ENCODE data around the gene HADHB. TPM values are rescaled to one million over a fixed set of nuclear protein-coding genes. Genes with fewer than 3 reads are reported as not detected.

The HADHB gene
- total and polyA plus RNA-seq, 2 of the 13 experiments (the other 11 are each of a cell fraction or from before 2014, with no cell fraction given), result 112 to 238 TPM

- TF ChIP-seq ZNF766 (CRISPR knock-in tag; IDR thresholded peaks at IDR 0.05; ENCODE audit: borderline replicate concordance), result no peak
- TF ChIP-seq ZNF83 (CRISPR knock-in tag; IDR thresholded peaks at IDR 0.05; ENCODE audit: borderline replicate concordance), result no peak
- TF ChIP-seq ZNF772 (CRISPR knock-in tag; IDR thresholded peaks at IDR 0.05), result no peak
- peak; percentile 9; the same call in 1 of the 2 replicates for TF ChIP-seq ZMYM3 (CRISPR knock-in tag; IDR thresholded peaks at IDR 0.05)
- no peak for TF ChIP-seq ZNF138 (CRISPR knock-in tag; IDR thresholded peaks at IDR 0.05; ENCODE audit: low read depth)
- TF ChIP-seq ZNF446 (CRISPR knock-in tag; IDR thresholded peaks at IDR 0.05), result no peak
- no peak for TF ChIP-seq JUND (CRISPR knock-in tag; IDR thresholded peaks at IDR 0.05)
- no peak for TF ChIP-seq FOXM1 (CRISPR knock-in tag; IDR thresholded peaks at IDR 0.05)
- TF ChIP-seq, protein P1, sequence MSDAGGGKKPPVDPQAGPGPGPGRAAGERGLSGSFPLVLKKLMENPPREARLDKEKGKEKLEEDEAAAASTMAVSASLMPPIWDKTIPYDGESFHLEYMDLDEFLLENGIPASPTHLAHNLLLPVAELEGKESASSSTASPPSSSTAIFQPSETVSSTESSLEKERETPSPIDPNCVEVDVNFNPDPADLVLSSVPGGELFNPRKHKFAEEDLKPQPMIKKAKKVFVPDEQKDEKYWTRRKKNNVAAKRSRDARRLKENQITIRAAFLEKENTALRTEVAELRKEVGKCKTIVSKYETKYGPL (CRISPR knock-in tag; IDR thresholded peaks at IDR 0.05), result no peak
- peak; percentile 32; the same call in 1 of the 2 replicates for TF ChIP-seq CEBPB (IDR thresholded peaks at IDR 0.05; ENCODE audit: borderline replicate concordance, low read depth, low read length)
- peak; percentile 67; the same call in 1 of the 2 replicates for TF ChIP-seq ZSCAN9 (CRISPR knock-in tag; IDR thresholded peaks at IDR 0.05; ENCODE audit: borderline replicate concordance)
- no peak for TF ChIP-seq ZNF563 (CRISPR knock-in tag; IDR thresholded peaks at IDR 0.05)
- no peak for TF ChIP-seq ZNF530 (CRISPR knock-in tag; IDR thresholded peaks at IDR 0.05; ENCODE audit: low read depth)
- TF ChIP-seq, protein P2, sequence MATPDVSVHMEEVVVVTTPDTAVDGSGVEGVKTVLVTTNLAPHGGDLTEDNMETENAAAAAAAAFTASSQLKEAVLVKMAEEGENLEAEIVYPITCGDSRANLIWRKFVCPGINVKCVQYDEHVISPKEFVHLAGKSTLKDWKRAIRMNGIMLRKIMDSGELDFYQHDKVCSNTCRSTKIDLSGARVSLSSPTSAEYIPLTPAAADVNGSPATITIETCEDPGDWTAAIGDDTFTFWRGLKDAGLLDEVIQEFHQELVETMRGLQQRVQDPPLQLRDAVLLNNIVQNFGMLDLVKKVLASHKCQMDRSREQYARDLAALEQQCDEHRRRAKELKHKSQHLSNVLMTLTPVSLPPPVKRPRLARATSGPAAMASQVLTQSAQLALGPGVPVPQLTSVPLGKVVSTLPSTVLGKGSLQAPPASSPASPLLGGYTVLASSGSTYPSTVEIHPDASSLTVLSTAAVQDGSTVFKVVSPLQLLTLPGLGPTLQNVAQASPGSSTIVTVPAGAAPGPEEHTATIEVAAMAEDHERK (CRISPR knock-in tag; IDR thresholded peaks at IDR 0.05; ENCODE audit: low read depth), result no peak
- TF ChIP-seq HBP1 (CRISPR knock-in tag; IDR thresholded peaks at IDR 0.05; ENCODE audit: low read depth), result no peak
- TF ChIP-seq ZFP37 (CRISPR knock-in tag; IDR thresholded peaks at IDR 0.05; ENCODE audit: borderline replicate concordance), result no peak
- TF ChIP-seq TFDP2 (CRISPR knock-in tag; IDR thresholded peaks at IDR 0.05), result no peak
- no peak for TF ChIP-seq HNRNPLL (IDR thresholded peaks at IDR 0.05; ENCODE audit: low read depth, low read length, poor library complexity, severe bottlenecking)
- no peak for TF ChIP-seq HMGA1 (CRISPR knock-in tag; conservative IDR thresholded peaks at IDR 0.05)
- no peak for TF ChIP-seq ELF1 (CRISPR knock-in tag; IDR thresholded peaks at IDR 0.05)
- no peak for TF ChIP-seq ZNF317 (CRISPR knock-in tag; IDR thresholded peaks at IDR 0.05)
- no peak for TF ChIP-seq GATAD1 (CRISPR knock-in tag; IDR thresholded peaks at IDR 0.05)
- 0 out of 2 replicates have a peak, but pooled peaks have one; percentile 52 for TF ChIP-seq TSC22D2 (CRISPR knock-in tag; IDR thresholded peaks at IDR 0.05; ENCODE audit: borderline replicate concordance)
- no peak for TF ChIP-seq ZNF24 (IDR thresholded peaks at IDR 0.05)
- no peak for TF ChIP-seq ZNF468 (CRISPR knock-in tag; IDR thresholded peaks at IDR 0.05)
- no peak for TF ChIP-seq ZNF33A (CRISPR knock-in tag; IDR thresholded peaks at IDR 0.05; ENCODE audit: borderline replicate concordance)
- TF ChIP-seq ZNF773 (CRISPR knock-in tag; IDR thresholded peaks at IDR 0.05; ENCODE audit: borderline replicate concordance), result no peak
- peak; percentile 87 for TF ChIP-seq STAG1 (CRISPR knock-in tag; IDR thresholded peaks at IDR 0.05)
- TF ChIP-seq DDIT3 (CRISPR knock-in tag; IDR thresholded peaks at IDR 0.05), result no peak
Observed at GRCh38 chr2:26330114-26330549, 85.4 kb downstream of the HADHB start (continued).
